Heart right ventricle (tissue), 16 donors: ENCODE data around the gene GNAL. TPM values are rescaled to one million over a fixed set of nuclear protein-coding genes. Genes with fewer than 3 reads are reported as not detected.
A peak's percentile ranks its signal among the peaks of the same experiment; 100 is the strongest.

ENCODE experiments used
- ATAC-seq, 8 donors: fragments of 200-7000 bp; cut with Tn5 transposase; one replicate each; pipeline ENCODE4 v1.9.1; 2020; ENCODE audit warnings: mild to moderate bottlenecking in 8 of 8, moderate library complexity in 8 of 8, moderate number of reproducible peaks in 1 of 8
- DNase-seq, 2 donors: peaks; one replicate each; pipeline ENCODE4 v3.0.0-alpha.2; 2020
- H3K27ac ChIP-seq, 10 donors: fragments of 200-600 bp; sonication (generic) in 2 of 10; one replicate each; pipeline versions ENCODE4 v1.5.0 to v1.8.0; 2020 to 2022; ENCODE audit warnings: mild to moderate bottlenecking in 3 of 10
- H3K27me3 ChIP-seq, 7 donors: fragments of 200-600 bp; one replicate each; pipeline ENCODE4 v1.8.0; 2021 to 2022; ENCODE audit warnings: mild to moderate bottlenecking in 2 of 7
- H3K36me3 ChIP-seq, 9 donors: fragments of 200-600 bp; sonication (generic) in 1 of 9; one replicate each; pipeline versions ENCODE4 v1.5.0 to v1.8.0; 2020 to 2022; ENCODE audit warnings: mild to moderate bottlenecking in 2 of 9
- H3K4me1 ChIP-seq, 9 donors: fragments of 200-600 bp; sonication (generic) in 1 of 9; one replicate each; pipeline versions ENCODE4 v1.5.0 to v1.8.0; 2020 to 2022; ENCODE audit warnings: mild to moderate bottlenecking in 4 of 9
- H3K4me3 ChIP-seq, 10 donors: fragments of 200-600 bp; sonication (generic) in 2 of 10; one replicate each; pipeline versions ENCODE4 v1.5.0 to v1.8.0; 2020 to 2022; ENCODE audit warnings: mild to moderate bottlenecking in 7 of 10, moderate library complexity in 2 of 10
- H3K9me3 ChIP-seq, 11 donors: fragments of 200-600 bp in 10 of 11; sonication (generic) in 2 of 11; one replicate each; pipeline versions ENCODE4 v1.5.0 to v1.8.0; 2013 to 2022; ENCODE audit warnings: mild to moderate bottlenecking in 2 of 11, control low read depth in 1 of 11, moderate library complexity in 1 of 11
- CTCF ChIP-seq, 9 donors: fragments of 200-600 bp; sonication (generic) in 2 of 9; IDR thresholded peaks; one replicate each; pipeline versions ENCODE4 v1.5.0 to v1.8.0; 2021 to 2022; ENCODE audit warnings: antibody characterized with exemption in 9 of 9, mild to moderate bottlenecking in 5 of 9, moderate library complexity in 1 of 9
- WGBS, 2 donors: extraction: QIAGEN DNeasy Blood & Tissue Kit; methylation state at CpG; one replicate each; pipeline ENCODE4 v1.1.7; 2013; ENCODE audit warnings: inconsistent platforms in 1 of 2; 5-methylcytosine and 5-hydroxymethylcytosine counted together
- intact Hi-C, 10 donors: fragments of 100-400 bp; cut with DNase I; formaldehyde crosslinking; loops; one replicate each; pipeline versions ENCODE4 v1.11.1 to v1.14.2; 2022
- polyA plus RNA-seq, 2 donors: library from polyadenylated mRNA; stranded (reverse); fragments of 200-250 nt; gene quantifications; one replicate each; pipeline ENCODE4 v1.2.3, GENCODE V29; 2013
- total RNA-seq, 10 donors: library from RNA; stranded (reverse); fragmentation: NEBNext Ultra II Directional in 3 of 10; extraction: Animal tissue kit (Norgen Biotek cat#: 25700) in 3 of 10; gene quantifications; one replicate each; pipeline versions ENCODE4 v1.2.1 to v1.2.4, GENCODE V29; 2021 to 2023
- donor health status: Arrhythmogenic right ventricular cardiomyopathy.
- donor health status: ischemic (EF 13 %, LVEDD 7.1; RV severe dilation, severe dysfunction).
- donor health status: healthy with polysubstance abuse.
- donor health status: DM: no; HTN: yes; CAD: no.
- donor health status: DM: no; HTN: no; CAD: no.
- donor health status: ischemic (EF 25% LVEDD 6.9; RV normal size, moderate dysfunction).
- donor health status: ischemic (EF 25% LVEDD 5.7; RV mildly dilated, moderate dysfunction).
- donor health status: healthy.
- donor health status: DM: yes; HTN: yes; CAD: no.
- donor health status: Ischemic cardiomyopathy.
- donor health status: ischemic (EF 35%, LVEDD 5.7; RV mildly dilated, moderate dysfunction).
- donor health status: nonischemic (EF 11% LVEDD 7.7; RV severe dilation, severe dysfunction).
- donor health status: DM: yes; HTN: yes; CAD: no.
- donor health status: PGD.
- donor health status: ischemic (EF 29% LVEDD 5.4; RV normal size, mild dysfunction).
- donor health status: nonischemic (EF 23%, LVEDD 6.1; RV moderate dilation, normal function).

The GNAL gene
- total and polyA plus RNA-seq, 12 donors: 0.42 to 6.9 (median 1.6) TPM

- 55 to 63% methylated on average over 1 of the region's 1 CpG for WGBS, 2 donors
- TF ChIP-seq CTCF (IDR thresholded peaks at IDR 0.05): no peak
- DNase-seq: no peak
- Histone ChIP-seq H3K4me3 (no peak overlapping the region), H3K27me3 (no peaks in the 10 kb centered on the region), H3K4me1 (peaks cover 0 to 31% (median 0%) of the 10 kb centered on the region in 9 donors), H3K9me3 (no peaks in the 10 kb centered on the region), H3K36me3 (peaks cover 4 to 76% (median 34%) of the 10 kb centered on the region in 9 donors), H3K27ac (peak overlapping the region in 2 of 10 donors; percentile 26 to 83)
- peak in 4 of 8 donors; percentile 31 to 49 (median 41) for ATAC-seq
- intact Hi-C loops: no loop called here
Measured at GRCh38 chr18:11883153-11883552, 194.1 kb downstream of the GNAL start.

GRCh38 chr18:11884396-11885030 is 195.4 kb downstream of the GNAL start:
- no peak for DNase-seq
- Histone ChIP-seq H3K4me3 (no peak overlapping the region), H3K36me3 (peaks cover 4 to 89% (median 47%) of the 10 kb centered on the region in 9 donors), H3K4me1 (peaks cover 0 to 31% (median 0%) of the 10 kb centered on the region in 9 donors), H3K27ac (peak overlapping the region in 1 of 10 donors; percentile 83), H3K27me3 (no peaks in the 10 kb centered on the region), H3K9me3 (no peaks in the 10 kb centered on the region)
- 91 to 92% methylated on average over 12 of the region's 12 CpGs for WGBS, 2 donors
- peak in 1 of 8 donors; percentile 27 for ATAC-seq
- TF ChIP-seq CTCF (IDR thresholded peaks at IDR 0.05): no peak
- intact Hi-C loops: no loop called here

- Histone ChIP-seq H3K27ac (peak overlapping the region in 1 of 10 donors; percentile 22), H3K9me3 (no peaks in the 10 kb centered on the region), H3K4me1 (peaks cover 0 to 31% (median 0%) of the 10 kb centered on the region in 9 donors), H3K4me3 (no peak overlapping the region), H3K36me3 (peaks cover 4 to 98% (median 56%) of the 10 kb centered on the region in 9 donors), H3K27me3 (no peaks in the 10 kb centered on the region)
- no peak for DNase-seq
- WGBS, 2 donors: 88 to 93% methylated on average over 22 of the region's 22 CpGs
- no peak for TF ChIP-seq CTCF (IDR thresholded peaks at IDR 0.05)
- intact Hi-C loops: no loop called here
- no peak for ATAC-seq
Measured at GRCh38 chr18:11885278-11885947, 196.3 kb downstream of the GNAL start.

GRCh38 chr18:11886577-11887110 is 197.6 kb downstream of the GNAL start:
- intact Hi-C loops: no loop called here
- Histone ChIP-seq H3K9me3 (no peaks in the 10 kb centered on the region), H3K27ac (no peak overlapping the region), H3K27me3 (no peaks in the 10 kb centered on the region), H3K4me1 (peaks cover 0 to 28% (median 0%) of the 10 kb centered on the region in 9 donors), H3K36me3 (peaks cover 4 to 100% (median 61%) of the 10 kb centered on the region in 9 donors), H3K4me3 (no peak overlapping the region)
- WGBS, 2 donors: 88% methylated on average over 19 of the region's 19 CpGs
- DNase-seq (no peak), ATAC-seq (no peak)
- no peak for TF ChIP-seq CTCF (IDR thresholded peaks at IDR 0.05)
